HS-27A (cell line): ENCODE results near the gene MOB2.

Experiments
- DNase-seq: peaks from one replicate; pipeline ENCODE4 v3.0.0-alpha.2; 2012; ENCODE audit warnings: low read depth, missing footprints

The MOB2 gene

DNA sequence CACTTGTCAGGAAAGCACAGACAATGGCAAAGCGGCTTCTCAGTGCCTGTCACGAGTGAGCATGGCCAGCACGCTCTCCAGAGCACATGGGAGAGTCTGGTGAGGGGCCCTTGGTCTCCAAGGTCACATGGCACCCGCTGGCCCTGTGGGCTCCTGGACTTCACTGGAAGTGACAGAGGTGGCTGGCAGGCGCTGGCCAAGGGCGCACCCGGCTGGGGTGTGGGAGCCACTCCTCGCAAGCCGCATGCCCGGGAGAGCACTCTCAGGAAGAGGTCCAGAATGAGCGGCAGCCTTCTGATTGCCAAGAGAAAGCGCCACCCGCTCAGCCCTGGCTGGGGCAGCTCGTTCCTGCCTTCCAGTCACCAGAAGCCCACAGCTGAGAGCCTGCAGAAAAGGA is 17.1 kb upstream of the MOB2 start:
- no peak for DNase-seq

DNA sequence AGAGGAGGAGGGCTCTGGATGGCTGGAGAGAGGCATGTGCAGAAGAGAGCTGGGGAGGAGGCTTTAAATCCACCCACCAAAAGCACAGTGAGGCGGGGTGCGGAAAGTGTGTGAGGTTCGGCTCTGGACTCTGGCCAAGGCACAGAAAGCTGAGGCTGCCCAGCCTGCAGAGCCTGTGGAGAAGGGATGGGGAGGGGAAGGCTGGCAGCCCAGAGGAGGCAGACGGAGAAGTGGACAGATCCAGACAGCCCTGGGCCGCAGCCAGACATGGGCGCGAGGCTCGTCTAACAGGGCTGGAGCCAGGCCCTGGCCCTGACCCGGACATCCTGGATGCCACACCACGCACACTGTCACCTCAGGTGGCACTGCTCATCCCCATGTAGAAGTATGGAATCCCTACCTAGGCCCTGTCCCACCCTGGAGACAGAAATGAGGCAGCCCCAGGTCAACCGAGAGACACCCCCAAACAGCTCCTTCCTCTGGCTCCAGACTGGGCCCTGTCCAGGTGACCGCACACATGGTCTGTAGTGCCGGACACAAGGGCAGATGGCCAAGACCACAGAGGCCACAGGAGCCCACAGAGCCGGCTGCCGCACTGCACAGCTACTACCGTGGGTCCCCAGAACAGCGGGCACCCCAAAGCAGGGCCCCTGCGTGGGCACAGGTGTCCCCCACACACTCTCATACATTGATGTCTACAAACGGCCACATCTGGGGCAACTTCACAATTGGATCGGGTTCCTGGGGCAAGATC is 16.6 kb upstream of the MOB2 start:
- no peak for DNase-seq

DNA sequence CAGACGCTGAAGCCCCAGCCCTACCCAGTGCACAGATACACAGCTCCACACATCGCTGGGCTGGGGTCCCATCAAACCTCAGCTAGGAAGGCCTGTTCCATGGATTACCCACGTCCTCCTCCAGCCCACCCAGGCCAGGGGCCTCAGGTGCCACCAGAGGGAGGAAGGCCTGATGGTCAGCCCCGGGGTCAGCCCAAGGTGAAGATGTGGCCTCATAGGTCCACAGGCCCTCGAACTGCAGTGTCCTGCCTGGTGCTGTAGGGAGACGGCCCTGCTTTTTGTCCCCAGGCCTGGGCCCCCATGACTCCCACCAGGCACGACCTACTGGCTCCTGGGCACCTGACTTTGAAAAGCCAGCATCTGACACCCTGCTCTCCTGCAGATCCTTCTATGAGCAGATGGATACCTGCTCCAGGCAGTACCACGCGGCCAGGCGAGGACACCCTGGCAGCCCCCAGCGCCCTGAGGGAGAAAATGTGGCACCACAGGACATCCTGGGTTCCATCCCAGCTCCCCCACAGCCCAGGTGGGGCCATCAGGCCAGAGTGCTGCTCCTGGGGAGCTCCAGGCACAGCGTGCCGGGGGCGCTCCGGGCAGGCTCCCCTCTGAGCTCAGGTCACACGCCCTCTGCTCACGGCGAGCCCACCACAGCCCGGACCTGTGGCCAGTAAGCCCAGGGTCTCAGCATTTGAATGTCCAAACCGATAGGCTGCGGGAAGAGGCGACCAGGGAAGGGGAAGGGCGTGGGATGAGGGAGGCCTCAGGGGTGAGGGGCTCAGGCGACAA is 15.8 kb upstream of the MOB2 start:
- DNase-seq: no peak

DNA sequence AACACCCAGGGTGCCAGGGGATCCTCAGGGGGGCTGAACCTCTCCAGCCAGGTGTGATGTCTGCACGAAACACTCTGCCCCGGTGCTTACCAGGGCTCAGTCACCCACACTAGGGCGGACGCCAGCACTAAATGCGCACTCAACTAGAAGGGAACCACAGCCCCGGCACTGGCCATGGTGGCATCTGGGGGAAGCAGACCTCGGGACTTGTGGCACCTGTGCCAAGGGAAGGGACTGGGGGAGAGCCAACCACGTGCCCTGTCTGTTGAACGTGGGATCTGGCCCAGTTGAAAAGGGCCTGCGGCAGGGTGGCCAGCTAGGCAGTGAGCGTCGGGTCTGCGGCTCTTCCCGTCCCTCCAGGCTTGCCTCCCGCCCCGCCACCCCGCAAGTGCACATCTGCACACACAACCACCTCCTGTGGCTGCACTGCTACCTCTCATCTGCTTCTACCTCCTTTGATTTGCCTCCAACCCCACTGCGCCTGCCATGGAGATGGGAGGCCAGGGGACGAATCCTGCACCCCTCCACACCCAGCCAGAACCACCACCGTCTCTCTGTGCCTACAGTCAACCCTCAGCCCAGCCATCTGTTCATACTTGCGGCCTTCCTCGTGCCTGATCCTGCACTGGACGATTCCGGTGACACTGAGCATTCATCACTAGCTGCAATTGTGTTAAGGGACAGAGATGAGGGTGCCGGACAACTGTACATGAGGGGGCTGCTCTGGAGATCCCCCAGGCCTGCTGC is 15.0 kb upstream of the MOB2 start:
- DNase-seq: no peak

DNA sequence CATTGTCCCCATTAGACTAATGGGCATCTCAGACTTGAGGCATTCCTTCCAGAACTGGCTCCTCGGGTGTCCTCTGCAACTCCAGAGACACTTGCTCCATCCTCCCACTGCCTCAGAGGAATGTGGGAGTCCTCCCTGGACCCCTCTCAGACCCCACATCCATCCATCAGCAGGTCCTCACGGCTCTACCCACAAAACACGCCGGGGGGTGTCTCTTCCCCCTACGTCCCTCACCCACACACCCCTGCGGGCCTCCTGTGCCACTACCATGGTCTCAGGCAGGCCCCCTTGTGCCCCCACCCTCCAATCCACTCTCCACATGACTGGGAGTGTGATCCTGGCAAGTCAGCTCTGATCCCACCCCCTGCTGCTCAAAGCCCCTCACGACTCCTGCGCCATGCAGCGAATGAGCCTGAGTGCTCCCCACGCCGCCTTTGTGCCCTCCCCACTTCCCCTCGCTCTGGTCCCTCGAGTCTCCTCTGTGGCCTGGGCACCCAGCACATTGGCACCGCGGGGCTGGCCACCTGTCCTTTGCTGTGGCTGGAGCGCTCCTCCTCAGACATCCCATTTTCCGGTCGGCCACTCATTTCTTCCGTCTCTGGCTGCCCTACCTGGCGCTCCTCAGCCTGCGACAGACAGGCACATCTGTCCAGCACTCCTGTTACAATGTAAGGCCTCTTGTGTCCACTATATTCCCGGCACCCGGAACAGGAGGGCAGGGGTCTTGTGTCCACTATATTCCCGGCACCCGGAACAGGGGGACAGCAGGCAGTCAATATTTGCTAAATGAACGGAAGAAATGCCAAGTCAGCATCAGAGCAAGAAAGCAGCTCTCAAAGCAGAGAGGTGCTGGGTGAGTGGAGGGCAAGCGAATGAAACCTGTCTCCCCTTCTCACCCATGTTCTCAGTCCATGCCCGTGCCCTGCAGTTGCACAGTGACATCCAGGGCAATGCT is 14.2 kb upstream of the MOB2 start:
- DNase-seq: no peak

DNA sequence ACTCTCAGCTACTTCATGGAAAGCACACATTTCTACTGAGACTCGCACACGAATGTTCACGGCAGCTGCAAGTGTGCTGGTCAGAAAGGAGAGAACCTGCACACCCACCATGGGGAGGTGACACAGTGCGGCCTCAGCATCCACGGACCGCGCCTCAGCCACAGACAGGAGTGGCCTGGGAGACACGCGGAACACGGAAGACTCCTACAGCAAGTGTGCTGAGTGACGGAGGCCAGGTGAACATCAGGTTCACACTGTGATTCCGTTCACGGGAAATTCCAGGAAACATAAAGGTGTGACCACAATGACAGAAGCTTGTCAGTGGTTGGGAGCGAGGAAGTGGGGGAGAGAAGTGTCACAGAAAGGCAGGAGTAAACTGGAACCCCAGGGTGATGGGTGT is 13.3 kb upstream of the MOB2 start:
- no peak for DNase-seq

DNA sequence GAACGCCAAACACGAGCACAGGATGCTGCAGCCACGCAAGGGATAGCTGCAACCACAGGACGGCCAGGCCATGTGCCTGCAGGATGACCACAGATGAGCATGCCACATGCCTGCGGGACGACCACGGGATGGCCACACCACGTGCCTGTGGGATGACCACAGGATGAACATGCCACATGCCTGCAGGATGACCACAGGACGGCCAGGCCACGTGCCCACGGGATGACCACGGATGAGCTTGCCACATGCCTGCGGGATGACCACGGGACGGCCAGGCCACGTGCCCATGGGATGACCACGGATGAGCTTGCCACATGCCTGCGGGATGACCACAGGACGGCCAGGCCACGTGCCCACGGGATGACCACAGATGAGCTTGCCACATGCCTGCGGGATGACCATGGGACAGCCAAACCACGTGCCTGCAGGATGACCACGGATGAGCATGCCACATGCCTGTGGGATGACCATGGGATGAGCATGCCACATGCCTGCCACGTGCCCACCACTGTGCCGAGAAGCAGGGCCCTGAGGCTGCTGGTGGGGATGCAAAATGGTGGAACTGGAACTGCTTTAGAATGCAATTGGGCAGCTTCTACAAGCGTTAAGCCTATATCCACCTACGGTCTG is 12.8 kb upstream of the MOB2 start:
- no peak for DNase-seq

DNA sequence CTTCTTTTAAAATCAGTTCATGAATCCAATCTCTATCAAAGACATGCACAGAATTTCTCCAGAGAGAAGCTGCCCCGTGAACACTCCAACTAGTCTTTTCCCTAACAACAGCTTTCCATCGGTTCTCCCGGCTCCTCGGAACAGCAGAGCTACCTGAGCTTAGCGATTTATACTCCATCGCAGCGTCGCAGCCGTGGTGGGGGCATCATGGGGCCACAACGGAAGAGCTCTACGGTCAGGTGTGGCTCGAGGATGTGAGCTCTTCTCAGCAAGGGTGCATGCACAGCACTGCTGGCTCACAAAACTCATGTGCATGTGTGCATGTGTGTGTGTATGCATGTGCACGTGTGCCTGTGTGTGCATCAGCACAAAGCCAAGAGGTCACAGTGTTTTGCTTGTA is 11.7 kb upstream of the MOB2 start:
- no peak for DNase-seq

DNA sequence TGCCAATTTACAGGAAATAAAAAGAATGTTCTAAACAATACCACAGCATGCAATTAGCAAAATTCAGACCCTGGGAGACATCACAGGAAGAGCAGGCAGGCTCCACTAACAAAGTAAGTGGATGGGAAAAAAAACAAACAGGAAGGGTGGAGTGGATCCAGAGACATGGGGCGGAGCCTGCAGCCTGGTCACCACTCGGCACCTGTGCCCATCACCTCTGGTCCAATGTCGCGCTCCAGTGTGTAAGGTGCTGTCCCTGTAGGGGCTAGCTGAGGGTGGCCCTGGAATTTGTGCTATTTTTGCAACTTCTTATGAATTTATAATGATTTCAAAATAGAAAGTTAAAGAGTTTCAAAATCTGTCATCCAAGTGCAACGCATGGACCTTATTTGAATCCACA is 11.0 kb upstream of the MOB2 start:
- DNase-seq: no peak

DNA sequence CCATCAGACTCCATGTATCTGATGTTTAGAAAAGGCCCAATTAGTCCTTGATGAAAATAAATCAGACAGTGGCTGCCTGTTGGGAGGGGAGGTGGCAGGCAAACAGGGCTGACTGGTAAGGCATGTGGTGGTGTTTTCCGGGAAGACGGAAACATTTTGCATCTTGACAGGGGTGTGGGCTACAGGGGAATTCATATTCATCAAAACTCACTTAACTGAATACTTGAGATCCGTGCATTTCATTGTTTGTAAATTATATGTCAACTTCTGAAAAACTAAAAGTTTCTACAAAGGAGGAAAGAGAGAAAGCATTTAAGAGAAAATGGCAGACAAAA is 10.1 kb upstream of the MOB2 start:
- no peak for DNase-seq

DNA sequence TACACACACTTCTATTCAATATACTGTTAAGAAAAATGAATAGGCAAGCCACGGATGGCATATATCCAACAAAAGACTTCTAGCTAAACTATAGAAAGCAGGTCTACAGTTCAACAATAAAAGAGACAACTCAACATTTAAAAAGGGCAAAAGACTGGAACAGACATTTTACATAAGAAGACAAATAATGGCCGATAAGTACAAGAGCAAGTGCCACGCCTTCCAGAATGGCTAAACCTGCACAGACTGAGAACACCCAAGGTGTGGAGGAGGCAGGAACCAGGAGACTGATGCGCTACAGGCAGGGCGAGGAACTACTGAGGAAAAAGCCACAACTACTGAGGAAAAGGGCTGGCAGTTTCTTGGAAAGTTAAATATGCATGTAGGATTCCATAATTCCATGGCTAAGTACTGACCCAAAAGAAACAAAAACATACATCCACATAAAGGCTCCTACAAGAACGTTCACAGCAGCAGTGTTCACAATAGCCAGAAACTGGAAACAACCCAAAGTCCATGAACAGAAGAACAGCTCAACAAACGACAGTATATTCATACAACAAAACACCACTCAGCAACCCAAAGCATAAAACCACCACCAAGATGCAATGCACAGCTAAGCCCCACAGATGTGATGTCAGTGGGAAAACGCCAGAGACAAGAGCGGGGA is 9.6 kb upstream of the MOB2 start:
- no peak for DNase-seq

DNA sequence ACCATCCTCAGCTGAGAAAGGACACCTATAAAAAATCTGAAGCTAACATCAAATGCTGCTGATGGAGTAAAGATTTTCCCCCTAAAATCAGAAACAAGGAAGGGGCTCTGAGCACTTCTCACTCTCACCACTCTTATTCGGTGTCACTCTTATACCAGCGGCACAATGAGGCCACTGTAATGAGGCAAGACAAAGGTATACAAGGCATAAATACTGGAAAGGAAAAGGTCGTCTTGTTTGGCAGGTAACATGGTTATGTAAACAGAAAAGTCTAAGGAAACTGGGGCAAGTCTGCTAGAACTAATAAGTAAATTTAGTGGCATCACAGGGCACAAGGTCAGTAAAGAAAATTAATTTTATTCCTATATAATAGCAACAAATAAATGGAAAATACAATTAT is 8.1 kb upstream of the MOB2 start:
- no peak for DNase-seq

DNA sequence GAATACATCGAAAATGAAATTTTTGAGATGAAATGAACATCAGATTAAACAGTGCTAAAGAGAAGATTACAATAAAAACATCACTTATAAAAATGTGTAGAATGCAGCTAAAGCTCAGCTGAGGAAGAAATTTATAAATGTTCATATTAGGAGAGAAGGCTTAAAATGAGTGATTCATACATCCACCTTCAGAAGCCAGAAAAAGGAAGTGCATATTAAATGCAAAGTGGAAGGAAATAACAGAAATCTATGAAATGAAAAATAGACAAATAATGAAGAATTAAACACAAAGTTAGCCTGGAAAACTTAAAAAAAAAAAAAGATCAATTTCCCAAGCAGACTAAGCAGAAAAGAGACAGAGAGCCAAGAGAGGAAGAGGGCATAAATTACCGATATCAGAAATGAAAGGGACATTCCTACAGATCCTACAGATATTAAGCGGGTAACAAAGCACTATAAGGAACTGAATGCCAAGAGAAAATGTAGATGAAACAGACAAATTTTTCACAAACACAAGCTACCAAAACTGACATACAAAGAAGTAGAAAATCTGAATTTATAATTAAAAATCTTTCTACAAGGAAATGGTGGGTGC is 7.2 kb upstream of the MOB2 start:
- no peak for DNase-seq

DNA sequence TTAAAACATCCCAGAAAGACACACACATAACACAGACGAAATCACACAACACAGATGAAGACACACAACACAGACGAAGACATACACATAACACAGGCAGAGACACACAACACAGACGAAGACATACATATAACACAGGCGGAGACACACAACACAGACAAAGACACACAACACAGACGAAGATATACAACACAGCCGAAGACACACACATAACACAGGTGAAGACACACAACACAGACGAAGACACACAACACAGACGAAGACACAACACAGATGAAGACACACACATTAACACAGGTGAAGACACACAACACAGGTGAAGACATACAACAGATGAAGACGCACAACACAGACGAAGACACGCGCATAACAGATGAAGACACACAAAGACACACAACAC is 4.8 kb upstream of the MOB2 start:
- no peak for DNase-seq

DNA sequence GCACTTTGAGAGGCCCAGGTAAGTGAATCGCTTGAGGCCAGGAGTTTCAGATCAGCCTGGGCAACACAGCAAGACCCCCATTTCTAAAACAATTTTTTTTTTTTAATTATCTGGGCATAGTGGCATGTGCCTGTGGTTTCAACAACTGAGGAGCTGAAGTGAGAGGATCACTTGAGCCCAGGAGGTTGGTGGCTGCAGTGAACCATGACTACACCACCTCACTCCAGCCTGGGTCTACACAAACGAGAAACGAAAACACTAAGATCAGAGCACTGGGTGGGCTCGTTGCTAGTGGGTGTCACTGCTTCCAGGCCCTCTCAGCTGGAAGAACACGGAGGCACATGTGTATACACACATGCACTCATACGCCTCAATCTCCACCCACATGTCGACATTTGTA is 4.1 kb upstream of the MOB2 start:
- DNase-seq: no peak

DNA sequence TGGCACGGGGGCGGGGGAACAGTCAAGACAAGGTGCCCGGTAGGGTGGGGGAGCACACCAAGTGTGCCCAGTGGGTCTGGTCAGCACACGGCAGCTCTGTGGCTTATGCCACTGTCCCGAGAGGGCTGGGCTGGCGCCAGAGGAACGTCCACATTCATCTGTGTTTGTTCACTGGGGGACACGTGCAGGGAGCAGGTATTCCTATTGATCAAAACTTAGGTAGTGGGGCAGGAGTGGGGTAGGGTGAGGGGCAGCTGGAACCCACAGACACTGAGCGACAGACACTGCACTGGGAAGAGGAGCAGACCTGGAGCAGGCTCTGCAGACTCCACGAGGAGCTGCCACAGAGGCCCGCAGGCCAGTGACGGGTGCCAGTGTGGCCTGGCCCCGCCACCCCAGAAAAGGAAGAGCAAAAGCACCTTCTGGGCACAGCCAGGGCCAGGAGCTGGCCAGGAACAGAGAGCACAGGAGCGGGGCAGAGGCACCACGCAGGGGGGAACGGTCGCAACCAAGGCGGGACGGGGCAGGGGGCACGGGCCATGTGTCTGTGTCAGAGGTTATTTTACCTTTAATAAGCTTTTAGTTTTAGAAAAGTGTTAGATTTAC is 2.1 kb upstream of the MOB2 start:
- DNase-seq: no peak

DNA sequence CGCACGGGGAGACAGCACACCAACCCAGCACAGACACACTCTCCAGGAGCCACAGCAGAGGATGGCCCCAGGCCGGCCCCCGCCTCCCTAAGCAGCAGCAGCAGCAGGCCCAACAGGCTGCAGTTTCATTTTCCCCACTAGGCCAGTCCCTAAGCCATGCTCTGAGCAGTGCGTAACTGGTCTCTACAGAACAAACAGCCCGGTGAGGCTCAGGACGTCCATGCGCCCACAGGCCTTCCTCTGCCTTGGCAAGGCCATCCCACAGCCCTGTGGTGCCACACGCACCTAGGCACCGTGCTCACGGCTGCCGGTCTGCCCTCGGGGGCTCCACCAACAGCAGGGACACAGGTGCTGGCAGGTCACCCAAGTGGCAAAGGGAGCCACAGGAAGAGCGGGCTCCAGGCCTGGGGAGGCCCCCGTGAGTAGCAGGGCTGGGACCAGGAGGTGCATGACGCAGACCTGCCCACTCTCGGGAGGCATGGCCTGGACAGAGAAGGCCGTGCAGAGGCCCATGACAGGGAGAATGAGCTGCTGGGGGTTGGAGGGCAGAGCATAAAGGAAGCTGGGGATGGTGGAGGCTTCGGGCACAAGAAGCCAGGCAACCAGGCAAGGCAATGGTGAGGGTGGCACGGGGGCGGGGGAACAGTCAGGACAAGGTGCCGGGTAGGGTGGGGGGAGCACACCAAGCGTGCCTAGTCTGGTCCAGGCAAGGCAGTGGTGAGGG is 1.4 kb upstream of the MOB2 start:
- no peak for DNase-seq

DNA sequence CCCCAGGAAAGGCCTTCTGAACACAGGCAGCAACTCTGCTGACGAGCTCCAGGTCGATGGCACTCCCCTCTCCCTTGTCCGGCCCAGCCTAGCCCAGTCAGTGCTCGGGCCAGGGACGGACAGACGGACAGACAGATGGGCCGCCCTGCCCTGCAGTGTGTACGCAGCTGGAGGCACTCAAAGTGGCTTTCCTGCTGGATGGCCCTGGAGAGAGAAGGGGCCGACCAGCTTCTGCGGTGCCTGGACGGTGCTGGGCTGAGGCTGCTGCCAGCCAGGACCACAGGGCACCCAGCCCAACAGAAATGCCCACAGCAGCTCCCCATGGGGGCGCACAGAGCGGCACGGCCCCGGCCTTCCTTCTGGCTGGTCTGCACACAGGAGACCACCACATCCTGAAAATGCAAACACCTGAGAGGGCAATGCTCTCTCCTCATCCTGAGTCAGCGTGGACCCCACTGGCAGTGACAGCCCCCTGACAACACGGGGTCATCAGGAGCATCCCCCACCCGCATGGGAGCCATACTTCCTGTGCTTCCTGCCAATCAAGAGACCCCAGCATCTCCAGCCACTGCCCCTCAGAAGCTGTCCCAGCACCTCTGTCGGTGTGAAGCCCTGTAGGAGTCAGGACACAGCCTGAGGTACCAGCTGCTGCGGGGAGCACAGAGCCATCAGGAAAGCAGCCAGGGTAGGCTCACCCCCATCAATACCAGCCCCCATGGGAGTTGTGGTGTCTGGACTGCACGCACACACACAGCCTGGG is 692 bp upstream of the MOB2 start:
- DNase-seq: no peak

DNA sequence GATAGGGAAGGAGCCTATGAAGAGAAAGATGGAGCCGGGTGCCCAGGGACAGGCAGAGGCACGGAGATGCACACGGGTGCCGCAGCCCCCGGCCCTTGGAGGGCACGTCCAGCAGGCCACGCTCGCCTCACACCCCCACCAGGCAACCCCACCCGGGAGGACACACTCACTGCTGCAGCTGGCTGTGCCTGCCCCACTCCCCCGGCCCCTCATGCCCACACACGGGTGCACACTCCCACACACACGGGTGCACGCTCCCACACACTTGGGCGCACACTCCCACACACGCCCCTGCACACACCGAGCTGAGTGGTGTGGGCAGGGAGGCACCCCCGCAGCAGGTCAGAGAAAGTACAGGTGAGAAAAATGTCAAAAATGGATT is 1.1 kb downstream of the MOB2 start:
- no peak for DNase-seq
